Urothelium cell line (cell line): Measurements from ENCODE around the gene CALML4.
"Not testable (repeated sequence)": the region's sequence is repeated elsewhere in the genome, so short reads cannot be mapped to it uniquely, and the experiment has no call there.

Source experiments
- DNase-seq: peaks from one replicate; pipeline ENCODE4 v3.0.0; 2011; ENCODE audit warnings: low spot score, mixed read lengths
- FAIRE-seq: peaks from 2 replicates; lab custom pipeline; 2011; peaks lifted over from hg19 to GRCh38; lab: Jason Lieb, UNC

Gene CALML4

DNA sequence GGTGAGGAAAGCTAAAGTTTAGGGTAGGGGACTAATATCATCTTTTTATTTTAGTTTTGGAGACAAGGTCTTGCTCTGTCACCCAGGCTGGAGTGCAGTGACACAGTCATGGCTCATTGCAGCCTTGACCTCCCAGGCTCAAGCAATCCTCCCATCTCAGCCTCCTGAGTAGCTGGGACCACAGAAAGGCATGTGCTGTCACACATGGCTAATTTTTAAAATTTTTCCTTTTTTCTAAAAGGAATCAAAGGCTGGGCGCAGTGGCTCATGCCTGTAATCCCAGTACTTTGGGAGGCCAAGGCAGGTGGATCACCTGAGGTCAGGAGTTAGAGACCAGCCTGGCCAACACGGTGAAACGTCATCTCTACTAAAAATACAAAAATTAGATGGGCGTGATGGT lies 20.3 kb upstream of the CALML4 start:
- FAIRE-seq, result not testable (repeated sequence)

DNA sequence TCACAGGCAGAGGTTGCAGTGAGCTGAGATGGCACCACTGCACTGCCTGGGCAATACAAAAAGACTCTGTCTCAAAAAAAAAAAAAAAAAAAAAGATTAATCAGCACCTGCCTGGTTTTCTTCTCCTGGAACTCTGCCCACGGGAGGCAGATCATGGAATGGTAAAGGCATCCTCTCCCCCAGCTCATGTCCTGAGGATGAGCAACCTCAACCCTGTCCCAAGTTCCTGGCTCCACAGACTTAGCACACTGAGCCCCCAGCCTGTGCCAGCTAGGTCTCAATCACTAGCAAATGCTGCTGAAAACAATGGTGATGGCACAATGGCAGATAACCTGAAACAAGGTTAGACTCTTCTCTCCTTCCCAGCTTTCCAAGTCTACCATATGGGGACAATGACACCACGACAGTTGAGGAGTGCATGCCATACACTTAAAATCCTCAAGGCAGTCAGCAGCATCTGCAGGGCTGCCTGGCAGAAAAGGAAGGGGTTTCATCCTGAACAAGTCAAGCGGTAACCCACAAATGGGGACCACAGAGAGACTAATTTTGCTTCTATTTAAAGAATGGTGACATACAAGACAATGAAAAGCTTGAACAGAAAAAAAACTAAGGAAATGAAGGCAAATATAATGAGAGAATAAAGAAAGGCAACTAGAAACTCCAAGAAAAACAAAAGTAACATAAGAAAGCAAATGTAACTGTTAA lies 19.6 kb upstream of the CALML4 start:
- FAIRE-seq (no peak), DNase-seq (peak; percentile 4)

More for the DNA sequence above, 20.3 kb upstream of the CALML4 start:
- DNase-seq, result not testable (repeated sequence)

GRCh38 chr15:68224108-68224507 lies 19.0 kb upstream of the CALML4 start:
- FAIRE-seq, result no peak

DNA sequence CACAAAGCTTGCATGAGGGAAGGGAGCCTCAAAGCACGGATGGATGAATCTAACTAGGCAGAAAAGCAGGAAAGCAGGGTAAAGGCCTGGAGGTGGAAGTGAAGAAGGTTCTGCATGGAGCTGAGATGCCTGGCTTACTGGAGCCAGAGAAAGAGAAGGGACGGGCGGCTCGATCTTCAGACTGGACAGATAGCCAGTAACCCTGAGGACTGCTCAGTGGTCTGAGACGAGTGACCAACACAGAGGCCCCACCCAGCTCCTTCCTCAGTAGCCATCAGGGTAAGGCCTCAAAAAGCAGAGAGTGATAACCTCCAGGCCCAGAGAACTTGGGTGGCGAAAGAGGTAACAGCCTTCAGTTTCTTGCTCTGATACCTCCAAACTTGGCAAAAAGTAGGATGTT lies 18.0 kb upstream of the CALML4 start:
- FAIRE-seq, result no peak
- DNase-seq, result no peak

More at GRCh38 chr15:68224108-68224507, 19.0 kb upstream of the CALML4 start:
- DNase-seq, result no peak

GRCh38 chr15:68222432-68222743 lies 17.3 kb upstream of the CALML4 start:
- DNase-seq, FAIRE-seq: not testable (repeated sequence)

- FAIRE-seq, DNase-seq: not testable (repeated sequence)
Measured at GRCh38 chr15:68221530-68222431, 16.6 kb upstream of the CALML4 start.

- DNase-seq (no peak), FAIRE-seq (no peak)
Measured at GRCh38 chr15:68220967-68221366, 15.8 kb upstream of the CALML4 start.

DNA sequence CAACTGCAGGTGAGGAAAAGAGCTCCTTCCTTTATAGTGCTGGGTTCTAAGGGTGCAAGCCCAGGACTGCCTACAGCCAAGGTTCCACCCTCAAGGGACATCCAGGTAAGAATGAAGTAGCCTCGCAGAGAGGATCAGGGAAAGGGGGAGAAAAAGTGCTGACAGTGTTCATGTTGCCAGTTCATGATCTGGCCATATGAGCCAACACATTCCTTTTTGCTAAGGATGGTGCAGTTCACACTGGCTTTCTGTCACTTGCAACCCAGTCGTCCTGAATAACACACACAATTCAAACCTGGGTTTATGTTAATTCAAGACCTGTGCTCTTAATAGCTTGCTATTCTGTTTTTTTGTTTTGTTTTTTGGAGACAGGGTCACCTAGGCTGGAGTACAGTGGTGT lies 15.4 kb upstream of the CALML4 start:
- FAIRE-seq (no peak), DNase-seq (no peak)

DNA sequence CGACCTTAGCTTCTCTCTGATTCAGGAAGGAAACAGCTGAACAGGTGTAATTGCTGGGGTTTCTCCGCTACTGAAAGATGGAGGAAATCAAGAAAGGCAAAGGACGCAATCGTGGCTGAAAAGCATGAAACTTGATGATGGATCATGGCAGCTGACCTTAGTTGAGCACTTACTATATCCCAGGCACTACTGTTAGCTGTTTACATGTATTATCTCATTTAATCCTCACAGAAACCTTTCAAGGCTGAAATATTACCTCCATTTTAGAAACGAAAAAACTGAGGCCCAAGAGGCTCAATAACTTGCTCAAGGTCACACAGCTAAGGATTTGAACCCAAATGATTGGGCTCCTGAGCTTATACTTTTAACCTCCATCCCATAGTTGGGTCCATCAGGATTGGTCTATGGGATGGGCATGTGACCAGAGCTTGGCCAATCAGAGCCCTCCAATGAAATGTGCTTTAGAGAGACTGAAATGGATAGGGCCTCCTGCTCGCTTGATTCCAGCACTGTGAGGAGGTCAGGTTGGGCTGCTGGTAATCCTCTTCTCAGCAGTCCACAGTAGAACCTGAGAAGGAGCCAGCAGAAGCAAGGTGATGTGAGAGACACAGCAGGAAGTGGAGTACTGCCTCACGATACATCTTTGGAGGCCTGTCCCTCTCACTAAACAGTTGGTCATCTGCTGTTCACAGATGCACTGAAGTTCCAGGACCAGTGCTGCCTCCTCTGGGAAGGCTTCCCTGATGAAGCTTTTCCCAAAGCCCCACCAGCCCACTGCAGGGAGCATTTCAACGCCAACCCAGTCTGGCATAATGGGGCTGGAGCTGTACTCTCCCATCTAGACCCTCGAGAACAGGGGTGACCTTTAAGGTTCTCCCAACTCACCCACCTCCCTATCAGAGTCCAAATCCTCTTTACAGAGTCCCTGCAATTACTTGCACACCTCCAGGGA lies 14.0 kb upstream of the CALML4 start:
- FAIRE-seq, result peak; percentile 62

GRCh38 chr15:68218331-68218730 lies 13.2 kb upstream of the CALML4 start:
- FAIRE-seq (no peak), DNase-seq (no peak)

More for the DNA sequence above, 14.0 kb upstream of the CALML4 start:
- peak; percentile 12 for DNase-seq

- FAIRE-seq (no peak), DNase-seq (no peak)
Measured at GRCh38 chr15:68217341-68217740, 12.2 kb upstream of the CALML4 start.

DNA sequence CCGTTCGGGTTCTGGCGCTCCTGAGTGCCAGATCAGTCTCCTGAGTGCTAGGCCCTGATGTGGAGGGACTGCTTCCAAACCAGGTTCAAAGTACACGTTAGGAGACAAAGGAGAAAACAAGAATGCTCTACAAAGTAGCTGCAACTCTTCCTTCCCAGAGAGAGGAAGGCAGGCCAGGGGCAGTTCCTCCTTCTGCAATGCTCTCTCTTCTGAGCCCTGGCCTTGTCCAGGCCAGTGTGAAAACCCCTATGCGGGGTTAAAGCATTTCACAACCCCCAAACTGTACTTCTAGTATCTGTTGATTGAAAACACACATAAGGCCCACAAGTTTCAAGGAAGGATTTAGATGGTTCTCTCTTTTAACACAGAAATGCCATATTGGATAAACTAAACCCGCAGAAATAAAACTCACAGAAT lies 9.7 kb upstream of the CALML4 start:
- DNase-seq (no peak), FAIRE-seq (no peak)

- DNase-seq, result peak; percentile 1
- FAIRE-seq, result peak; percentile 81
Measured at GRCh38 chr15:68213991-68214837, 9.1 kb upstream of the CALML4 start.

DNA sequence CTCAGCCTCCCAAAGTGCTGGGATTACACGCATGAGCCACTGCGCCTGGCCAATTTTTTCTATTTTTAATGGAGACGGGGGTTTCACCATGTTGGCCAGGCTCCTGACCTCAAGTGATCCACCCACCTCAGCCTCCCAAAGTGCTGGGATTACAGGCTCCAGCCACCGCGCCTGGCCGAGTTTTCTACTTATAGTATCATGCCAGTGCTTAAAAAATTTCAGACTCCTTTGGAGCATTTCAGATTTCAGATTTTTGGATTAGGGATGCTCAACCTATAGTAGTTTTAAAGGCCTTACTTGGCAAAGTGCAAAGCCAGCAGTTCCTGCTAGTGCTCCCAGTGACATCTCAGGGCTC lies 8.3 kb upstream of the CALML4 start:
- DNase-seq, FAIRE-seq: not testable (repeated sequence)

DNA sequence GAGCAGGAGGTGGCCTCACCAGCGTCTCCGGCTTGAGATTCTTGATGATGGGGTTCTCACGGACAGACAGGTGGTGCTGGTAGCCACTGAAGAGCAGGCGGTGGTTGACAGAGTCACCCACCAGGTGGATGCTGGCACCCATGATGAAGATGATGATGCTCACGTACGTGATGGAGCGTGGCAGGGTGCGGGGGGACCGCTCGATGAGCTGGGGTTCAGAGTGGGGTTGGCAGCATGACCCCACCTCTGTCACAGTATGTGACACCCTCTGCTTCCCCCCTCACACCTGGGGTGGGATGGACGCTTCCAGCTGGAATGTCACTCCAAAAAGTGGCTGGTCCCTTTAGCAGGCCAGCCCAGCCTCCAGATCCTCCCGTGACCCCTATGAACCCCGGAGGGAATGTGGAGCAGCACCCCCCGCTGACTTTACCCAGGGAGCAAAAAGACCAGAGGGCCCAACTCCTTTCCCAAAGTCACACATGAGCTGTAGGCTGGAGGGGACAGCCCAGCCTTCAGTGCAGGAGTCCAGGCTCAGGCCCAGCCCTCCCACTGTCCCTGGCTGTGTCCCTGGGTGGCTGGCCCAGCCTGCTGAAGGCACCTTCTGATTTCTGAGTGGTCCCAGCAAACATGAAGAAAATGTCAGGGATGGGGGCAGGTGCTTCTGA lies 6.7 kb upstream of the CALML4 start:
- peak; percentile 59 for FAIRE-seq
- DNase-seq, result no peak

GRCh38 chr15:68210821-68211655 lies 5.9 kb upstream of the CALML4 start:
- DNase-seq (peak; percentile 77), FAIRE-seq (peak; percentile 81)

GRCh38 chr15:68210409-68210756 lies 5.3 kb upstream of the CALML4 start:
- DNase-seq (no peak), FAIRE-seq (no peak)

DNA sequence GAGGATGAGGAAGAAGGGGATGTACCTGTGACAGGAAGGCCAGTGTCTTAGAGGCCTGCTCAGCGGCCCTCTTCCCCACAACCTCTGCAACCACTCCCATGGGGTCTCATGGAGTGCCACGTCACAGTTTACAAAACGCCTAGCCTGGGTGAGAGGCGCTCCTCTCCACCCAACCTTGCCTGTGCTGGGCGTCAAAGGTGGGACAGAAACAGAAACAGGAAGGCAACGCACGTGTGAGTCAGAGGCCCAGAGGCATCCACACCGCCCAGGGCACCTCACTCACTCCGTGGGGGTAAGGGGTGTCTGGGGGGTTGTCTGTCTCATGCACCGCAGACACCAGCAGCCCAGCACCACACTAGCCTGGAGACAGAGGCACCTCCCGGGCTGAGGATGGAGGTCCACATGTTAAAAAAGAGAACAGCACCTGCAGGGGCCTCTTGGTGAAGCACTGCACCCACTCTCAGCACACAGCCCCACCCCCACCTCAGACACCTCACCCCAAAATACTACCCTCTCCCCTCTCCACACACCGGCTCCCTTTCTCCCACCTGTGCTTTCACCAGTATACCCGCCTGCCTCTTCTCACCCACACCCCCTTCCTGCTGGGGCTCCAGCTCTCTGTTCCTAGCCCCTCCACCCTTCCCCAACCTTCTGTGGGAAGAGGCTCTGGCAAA lies 4.7 kb upstream of the CALML4 start:
- no peak for FAIRE-seq
- no peak for DNase-seq
